GM12878 (cell line): ENCODE results near the gene CD2BP2. TPM values are rescaled to one million over a fixed set of nuclear protein-coding genes. Genes with fewer than 3 reads are reported as not detected.

ENCODE experiments used
- ATAC-seq: fragments of 200-7000 bp; cut with Tn5 transposase; 3 replicates; pipeline ENCODE4 v1.9.1; 2020; ENCODE audit warnings: mild to moderate bottlenecking, moderate library complexity
- BruUV-seq: library from RNA; stranded (reverse); fragments of 400-500 nt; replicated peaks from 2 replicates; lab custom pipeline; 2021; lab: Mats Ljungman, UMichigan
- CTCF ChIA-PET: fragments of 300-600 bp; sonication (Branson Sonifier 250); formaldehyde crosslinking; extraction: SDS; loops from one replicate; lab custom pipeline; 2021; ENCODE audit warnings: inconsistent platforms; lab: Yijun Ruan, JAX
- POLR2A ChIA-PET: fragments of 350-600 bp; formaldehyde crosslinking; extraction: SDS; loops from one replicate; lab custom pipeline; 2021; ENCODE audit warnings: inconsistent platforms; lab: Charles Lee
- RAD21 ChIA-PET: fragments of 300-600 bp; sonication (Branson Sonifier 250); formaldehyde crosslinking; loops from one replicate; lab custom pipeline; 2023; ENCODE audit warnings: antibody characterized with exemption; ENCODE audit not compliant: unreplicated experiment; lab: Charles Lee
- SMC1A ChIA-PET: fragments of 300-600 bp; sonication (Branson Sonifier 250); formaldehyde crosslinking; loops from one replicate; lab custom pipeline; 2023; ENCODE audit not compliant: unreplicated experiment, uncharacterized antibody; lab: Charles Lee
- DNase-seq: peaks from one replicate; pipeline ENCODE4 v3.0.0-alpha.2; 2011; ENCODE audit warnings: low read depth, low spot score
- FAIRE-seq: peaks from 3 replicates; lab custom pipeline; 2011; peaks lifted over from hg19 to GRCh38; lab: Jason Lieb, UNC
- H2AFZ ChIP-seq: 2 replicates; pipeline ENCODE4 v1.6.0; 2011; ENCODE audit warnings: low read depth, low read length, control low read depth; ENCODE audit not compliant: control insufficient read depth
- H3K27ac ChIP-seq: 2 replicates; pipeline ENCODE4 v1.5.1; 2011; ENCODE audit warnings: control low read depth; ENCODE audit not compliant: control insufficient read depth, insufficient read depth
- H3K27me3 ChIP-seq, 2 experiments: replicated peaks in 1 of 2; 2 replicates each; pipeline versions ENCODE4 v1.6.0 to v1.6.1; 2011; ENCODE audit warnings: low read length in 1 of 2; ENCODE audit not compliant: control insufficient read depth in 2 of 2, insufficient read depth in 2 of 2
- H3K36me3 ChIP-seq, 2 experiments: 2 replicates each; pipeline ENCODE4 v1.5.1; 2011; ENCODE audit warnings: low read length in 1 of 2; ENCODE audit not compliant: control insufficient read depth in 2 of 2, insufficient read depth in 2 of 2
- H3K4me1 ChIP-seq: 2 replicates; pipeline ENCODE4 v1.6.1; 2011; ENCODE audit warnings: mild to moderate bottlenecking, low read length, moderate library complexity, mixed read lengths; ENCODE audit not compliant: control insufficient read depth, insufficient read depth
- H3K4me2 ChIP-seq: 2 replicates; pipeline ENCODE4 v1.6.0; 2011; ENCODE audit warnings: control low read depth; ENCODE audit not compliant: control insufficient read depth, insufficient read depth
- H3K4me3 ChIP-seq: fragments of 200-600 bp; sonication (generic); 2 replicates; pipeline ENCODE4 v1.5.1; 2016
- H3K79me2 ChIP-seq: 2 replicates; pipeline ENCODE4 v1.6.0; 2011; ENCODE audit warnings: low read length; ENCODE audit not compliant: control insufficient read depth, insufficient read depth
- H3K9ac ChIP-seq: 2 replicates; pipeline ENCODE4 v1.8.0; 2011; ENCODE audit warnings: low read length, control low read depth, mixed read lengths; ENCODE audit not compliant: control insufficient read depth, insufficient read depth
- H3K9me3 ChIP-seq: replicated peaks from 3 replicates; pipeline ENCODE4 v1.5.1; 2011; ENCODE audit warnings: mild to moderate bottlenecking, low read length; ENCODE audit not compliant: control insufficient read depth, insufficient read depth
- H4K20me1 ChIP-seq: 2 replicates; pipeline ENCODE4 v1.6.0; 2011; ENCODE audit not compliant: control insufficient read depth, insufficient read depth
- CREB1 ChIP-seq: IDR thresholded peaks from 2 replicates; pipeline ENCODE4 v1.6.1; 2012; ENCODE audit warnings: low read depth, mild to moderate bottlenecking, inconsistent platforms
- CTCF ChIP-seq, 3 experiments: IDR thresholded peaks in 2 of 3; conservative IDR thresholded peaks in 1 of 3; 2 replicates each; pipeline ENCODE4 v1.5.1; 2011; ENCODE audit warnings: low read depth in 3 of 3, low read length in 3 of 3, mild to moderate bottlenecking in 3 of 3, control low read depth in 2 of 3, moderate library complexity in 2 of 3, inconsistent platforms in 1 of 3, mixed read lengths in 1 of 3; ENCODE audit not compliant: control insufficient read depth in 2 of 3, insufficient read depth in 1 of 3; ENCODE audit errors: extremely low read depth in 1 of 3
- EED ChIP-seq: sonication (generic); IDR thresholded peaks from 2 replicates; pipeline ENCODE4 v1.6.1; 2016; ENCODE audit warnings: antibody characterized with exemption, low read depth
- RCOR1 ChIP-seq: conservative IDR thresholded peaks from 2 replicates; pipeline ENCODE4 v1.6.1; 2012; ENCODE audit warnings: low read depth, low read length, improper control_type of control experiment
- WGBS: methylation state at CpG from one replicate; pipeline ENCODE4 v1.1.6; 2016; ENCODE audit warnings: low lambda C conversion rate; ENCODE audit not compliant: insufficient replicate concordance, insufficient coverage; ENCODE audit errors: missing lambda C conversion rate; 5-methylcytosine and 5-hydroxymethylcytosine counted together
- in situ Hi-C: fragments of 300-500 bp; cut with MboI; formaldehyde crosslinking; loops from 9 replicates; pipeline ENCODE4 v1.14.3; 2018; ENCODE audit warnings: mixed read lengths
- intact Hi-C: fragments of 100-400 bp; cut with micrococcal nuclease; formaldehyde crosslinking; loops from one replicate; pipeline ENCODE4 v1.14.2; 2022; ENCODE audit not compliant: unreplicated experiment
- polyA plus RNA-seq, 11 experiments: library from polyadenylated mRNA; depleted of rRNA in 4 of 11; unstranded in 6 of 11; stranded (reverse) in 5 of 11; fragments of >200 nt; fragmentation: Nextera tagmentation in 4 of 11; fragmentation: Illumina TruSeq in 1 of 11; extraction: Ambion mirVana in 4 of 11; extraction: Trizol in 1 of 11; gene quantifications; 1 replicate in 1 of 11; 2 replicates in 10 of 11; pipeline versions ENCODE4 v1.2.1 to v1.2.3, GENCODE V29; 2011 to 2016; ENCODE audit warnings: inconsistent platforms in 2 of 11, missing spikeins in 2 of 11, low read depth in 1 of 11
- total RNA-seq, 4 experiments: library from RNA; depleted of rRNA in 3 of 4; stranded (reverse); fragments of >200 nt in 3 of 4; fragmentation: Illumina TruSeq in 1 of 4; extraction: Trizol in 1 of 4; gene quantifications; 2 replicates each; pipeline versions ENCODE4 v1.2.1 to v1.2.3, GENCODE V29; 2013 to 2021

Gene CD2BP2
- total and polyA plus RNA-seq, 10 of the 15 experiments (the other 5 are each of a cell fraction or from before 2014, with no cell fraction given), result 3.3 to 47.9 (median 31.8) TPM

- WGBS, result 81% methylated on average over 14 of the region's 14 CpGs
- BruUV-seq, result no TSS peak
- peaks cover 18% of the 10 kb centered on the region for H3K79me2 ChIP-seq
- peaks cover 40% of the 10 kb centered on the region for H3K4me1 ChIP-seq
- no peak overlapping the region for H2AFZ ChIP-seq
- H3K9me3 ChIP-seq, result no peaks in the 10 kb centered on the region
- in situ Hi-C loops, result no loop called here
- H3K36me3 ChIP-seq, result peaks cover 3 to 9% of the 10 kb centered on the region in 2 experiments
- no peak overlapping the region for H3K4me3 ChIP-seq
- RAD21 ChIA-PET, result interaction anchor here (0.6 to 4.3 kb wide), 2 partner anchors 17 to 907 kb away, joined by 3 to 33 read pairs; partner anchors contain the start of gene TBC1D10B
- no peak for FAIRE-seq
- DNase-seq, result no peak
- H3K9ac ChIP-seq, result no peak overlapping the region
- H3K4me2 ChIP-seq, result no peak overlapping the region
- H4K20me1 ChIP-seq, result peaks cover 8% of the 10 kb centered on the region
- H3K27ac ChIP-seq, result no peak overlapping the region
- TF ChIP-seq RCOR1, result no peak
- TF ChIP-seq EED, result no peak
- no peak for TF ChIP-seq CREB1
- 0 out of 6 replicates have a peak, but pooled peaks of 2 of the 3 experiments have one; percentile 7 to 23 for TF ChIP-seq CTCF (IDR thresholded peaks at IDR 0.05 in 2 of 3, conservative IDR thresholded peaks at IDR 0.05 in 1 of 3; ENCODE audit: control insufficient read depth in 2 of 3, extremely low read depth in 1 of 3, insufficient read depth in 1 of 3, low read depth in 3 of 3, low read length in 3 of 3)
- TF ChIP-seq, all 136 proteins: peak for 1
- ChIA-PET CTCF (interaction anchor here (2.8 kb wide), 1 partner anchor 56 kb away, joined by 15 read pairs; the partner anchor contains the start of gene ZNF771), SMC1A (no interaction called here), POLR2A (interaction anchor here (0.6 to 2.2 kb wide), 2 partner anchors 16 to 521 kb away, joined by 3 to 8 read pairs; no protein-coding TSS in a partner anchor)
- no peaks in the 10 kb centered on the region for H3K27me3 ChIP-seq
- intact Hi-C loops, result loop anchor here (10.0 kb wide), 1 partner anchor 258 kb away; the partner anchor contains the start of genes TBX6 and YPEL3
- ATAC-seq, result no peak
Observed at GRCh38 chr16:30352488-30353401, 2.4 kb downstream of the CD2BP2 start.
